Endothelial cell of umbilical vein (primary cell): ENCODE results near the gene CRLF3. TPM values are rescaled to one million over a fixed set of nuclear protein-coding genes. Genes with fewer than 3 reads are reported as not detected.
"Not testable (repeated sequence)": the region's sequence is repeated elsewhere in the genome, so short reads cannot be mapped to it uniquely, and the experiment has no call there.

Experiments
- BruUV-seq: library from RNA; stranded (reverse); fragments of 400-500 nt; replicated peaks from 2 replicates; lab custom pipeline; 2021; lab: Mats Ljungman, UMichigan
- CTCF ChIA-PET: fragments of 300-600, 350-600 bp; sonication (Branson Sonifier 250); formaldehyde crosslinking; loops from one replicate; lab custom pipeline; 2021; ENCODE audit warnings: antibody characterized with exemption, inconsistent platforms; lab: Charles Lee
- POLR2A ChIA-PET: fragments of 300-600, 350-600 bp; sonication (Branson Sonifier 250); formaldehyde crosslinking; loops from one replicate; lab custom pipeline; 2021; ENCODE audit warnings: antibody characterized with exemption, inconsistent platforms; lab: Charles Lee
- DNase-seq: peaks from one replicate; pipeline ENCODE4 v3.0.0-alpha.2; 2011; ENCODE audit warnings: low read depth, low spot score
- FAIRE-seq: peaks from 2 replicates; lab custom pipeline; 2011; peaks lifted over from hg19 to GRCh38; lab: Jason Lieb, UNC
- H2AFZ ChIP-seq: 2 replicates; pipeline ENCODE4 v1.6.0; 2012; ENCODE audit warnings: low read depth, low read length, control low read depth, inconsistent platforms
- H3K27ac ChIP-seq: 2 replicates; pipeline ENCODE4 v1.5.1; 2011; ENCODE audit warnings: low read depth, mild to moderate bottlenecking, control low read depth, low read length, moderate library complexity; ENCODE audit not compliant: insufficient read depth
- H3K27me3 ChIP-seq, 2 experiments: 2 replicates each; pipeline versions ENCODE4 v1.6.0 to v1.6.1; 2011; ENCODE audit warnings: low read length in 2 of 2, mixed read lengths in 1 of 2; ENCODE audit not compliant: control insufficient read depth in 2 of 2, insufficient read depth in 2 of 2
- H3K36me3 ChIP-seq, 2 experiments: 2 replicates in 1 of 2; 3 replicates in 1 of 2; pipeline ENCODE4 v1.5.1; 2011; ENCODE audit warnings: low read length in 2 of 2, mild to moderate bottlenecking in 1 of 2, moderate library complexity in 1 of 2; ENCODE audit not compliant: control insufficient read depth in 2 of 2, insufficient read depth in 2 of 2; ENCODE audit errors: extremely low read depth in 1 of 2
- H3K4me1 ChIP-seq: 3 replicates; pipeline ENCODE4 v1.5.1; 2011; ENCODE audit warnings: mild to moderate bottlenecking, low read length; ENCODE audit not compliant: control insufficient read depth, insufficient read depth; ENCODE audit errors: extremely low read depth
- H3K4me2 ChIP-seq: 2 replicates; pipeline ENCODE4 v1.6.1; 2011; ENCODE audit warnings: low read length, control low read depth, mixed read lengths; ENCODE audit not compliant: insufficient read depth
- H3K4me3 ChIP-seq, 3 experiments: fragments of 200-600 bp in 1 of 3; sonication (generic), shearing (Covaris generic) in 1 of 3; replicated peaks in 1 of 3; 2 replicates each; pipeline ENCODE4 v1.5.1; 2011 to 2016; ENCODE audit warnings: control low read depth in 3 of 3, low read length in 3 of 3, mild to moderate bottlenecking in 2 of 3, inconsistent platforms in 1 of 3, low read depth in 1 of 3, moderate library complexity in 1 of 3; ENCODE audit not compliant: insufficient read depth in 1 of 3
- H3K79me2 ChIP-seq: 2 replicates; pipeline ENCODE4 v1.6.0; 2012; ENCODE audit warnings: low read length, inconsistent platforms; ENCODE audit not compliant: control insufficient read depth, insufficient read depth
- H3K9ac ChIP-seq: replicated peaks from 2 replicates; pipeline ENCODE3; 2011; ENCODE audit warnings: low read length, control low read depth; ENCODE audit not compliant: insufficient read depth; ENCODE audit errors: extremely low read depth
- H3K9me1 ChIP-seq: replicated peaks from 3 replicates; pipeline ENCODE4 v1.6.0; 2011; ENCODE audit warnings: mild to moderate bottlenecking, low read length; ENCODE audit not compliant: control insufficient read depth, insufficient read depth; ENCODE audit errors: extremely low read depth
- H3K9me3 ChIP-seq: replicated peaks from 2 replicates; pipeline ENCODE4 v1.5.1; 2012; ENCODE audit warnings: low read length, inconsistent platforms; ENCODE audit not compliant: control insufficient read depth, insufficient read depth
- H4K20me1 ChIP-seq: replicated peaks from 2 replicates; pipeline ENCODE3; 2011; ENCODE audit warnings: mild to moderate bottlenecking, low read length; ENCODE audit not compliant: control insufficient read depth, insufficient read depth; ENCODE audit errors: extremely low read depth
- EZH2 ChIP-seq: IDR thresholded peaks from 2 replicates; pipeline ENCODE4 v1.6.1; 2012; ENCODE audit warnings: borderline replicate concordance, low read depth, mild to moderate bottlenecking, moderate library complexity, low read length, inconsistent platforms; ENCODE audit not compliant: severe bottlenecking
- dilution Hi-C: fragments of 300-500 bp; cut with MboI; formaldehyde crosslinking; loops from one replicate; pipeline ENCODE4 v1.15.0; 2019; ENCODE audit warnings: low sequenced_read_pairs; ENCODE audit not compliant: extremely low pct_ligation_motif_present
- intact Hi-C: fragments of 100-400 bp; cut with micrococcal nuclease; formaldehyde crosslinking; loops from one replicate; pipeline ENCODE4 v1.10.0; 2022
- polyA plus RNA-seq, 4 experiments: library from polyadenylated mRNA; depleted of rRNA in 3 of 4; stranded (reverse) in 3 of 4; unstranded in 1 of 4; fragments of >200 nt; gene quantifications; 2 replicates each; pipeline versions ENCODE4 v1.2.1 to v1.2.3, GENCODE V29; 2011 to 2012; ENCODE audit warnings: missing spikeins in 1 of 4
- total RNA-seq: library from RNA; stranded (reverse); gene quantifications from 2 replicates; pipeline ENCODE4 v1.2.3, GENCODE V29; 2021

Gene CRLF3
- total and polyA plus RNA-seq, 2 donors (not counting 3 experiments of a cell fraction or from before 2014, with no cell fraction given), result 10.1 to 15.4 TPM

DNA sequence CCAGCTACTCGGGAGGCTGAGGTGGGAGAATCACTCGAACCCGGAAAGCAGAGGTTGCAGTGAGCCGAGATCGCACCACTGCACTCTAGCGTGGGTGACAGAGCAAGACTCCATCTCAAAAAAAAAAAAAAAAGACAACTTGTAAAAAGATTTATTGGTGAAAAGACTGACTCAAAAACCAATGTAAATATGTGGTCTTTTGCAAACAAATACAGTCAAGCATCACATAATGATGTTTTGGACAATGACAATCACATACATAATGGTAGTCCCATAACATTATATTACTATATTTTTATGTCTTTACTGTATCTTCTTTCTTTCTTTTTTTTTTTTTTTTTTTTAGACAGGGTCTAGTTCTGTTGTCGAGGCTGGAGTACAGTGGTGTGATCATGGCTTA, 8.3 kb downstream of the CRLF3 start:
- intact Hi-C loops, result no loop called here
- Histone ChIP-seq H3K27me3 (no peaks in the 10 kb centered on the region), H3K4me1 (peaks cover 5% of the 10 kb centered on the region), H3K9me3 (no peaks in the 10 kb centered on the region), H3K4me2 (no peak overlapping the region), H3K9me1 (no peaks in the 10 kb centered on the region), H4K20me1 (no peaks in the 10 kb centered on the region), H3K9ac (no peak overlapping the region), H3K79me2 (peaks cover 45% of the 10 kb centered on the region), H3K4me3 (no peak overlapping the region), H2AFZ (no peak overlapping the region), H3K36me3 (no peaks in the 10 kb centered on the region), H3K27ac (no peak overlapping the region)
- BruUV-seq, result no TSS peak
- ChIA-PET CTCF (interaction anchor here (0.7 kb wide), 1 partner anchor 216 kb away, joined by 4 read pairs; no protein-coding TSS in a partner anchor), POLR2A (no interaction called here)
- dilution Hi-C loops, result no loop called here
- no peak for TF ChIP-seq EZH2
- FAIRE-seq, result no peak
- no peak for DNase-seq

DNA sequence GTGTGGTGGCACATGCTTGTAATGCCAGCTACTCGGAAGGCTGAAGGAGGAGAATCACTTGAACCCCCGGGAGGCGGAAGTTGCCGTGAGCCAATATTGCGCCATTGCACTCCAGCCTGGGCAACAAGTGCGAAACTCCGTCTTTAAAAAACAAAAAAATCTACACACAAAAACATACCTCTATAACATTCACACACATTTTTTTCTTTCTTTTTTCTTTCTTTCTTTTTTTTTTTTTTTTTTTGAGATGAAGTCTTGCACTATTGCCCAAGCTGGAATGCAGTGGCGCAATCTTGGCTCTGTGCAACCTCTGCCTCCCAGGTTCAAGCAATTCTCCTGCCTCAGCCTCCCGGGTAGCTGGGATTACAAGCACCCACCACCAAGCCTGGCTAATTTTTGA, 9.6 kb downstream of the CRLF3 start:
- DNase-seq, H3K27me3 ChIP-seq, H3K9ac ChIP-seq, H3K9me1 ChIP-seq, H2AFZ ChIP-seq, H3K4me2 ChIP-seq, H3K4me3 ChIP-seq, H3K4me1 ChIP-seq, H3K36me3 ChIP-seq, intact Hi-C loops, dilution Hi-C loops, FAIRE-seq, BruUV-seq, H3K27ac ChIP-seq, POLR2A ChIA-PET, H3K9me3 ChIP-seq, H4K20me1 ChIP-seq: not testable (repeated sequence)
- CTCF ChIA-PET, result interaction anchor here (1.1 kb wide), 1 partner anchor 9 kb away, joined by 3 read pairs; the partner anchor contains the start of gene CRLF3
- peaks cover 39% of the 10 kb centered on the region for H3K79me2 ChIP-seq

DNA sequence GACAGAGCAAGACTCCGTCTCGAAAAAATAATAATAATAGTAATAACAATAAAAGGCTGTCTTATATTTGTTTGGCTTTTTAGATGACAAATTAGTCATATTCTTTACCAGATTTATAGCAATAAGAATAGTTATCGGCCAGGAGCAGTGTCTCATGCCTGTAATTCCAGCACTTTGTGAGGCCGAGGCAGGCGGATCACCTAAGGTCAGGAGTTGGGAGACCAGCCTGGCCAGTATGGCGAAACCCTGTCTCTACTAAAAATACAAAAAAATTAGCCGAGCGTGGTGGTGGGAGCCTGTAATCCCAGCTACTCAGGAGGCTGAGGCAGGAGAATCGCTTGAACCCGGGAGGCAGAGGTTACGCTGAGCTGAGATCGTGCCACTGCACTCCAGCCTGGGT, 10.3 kb downstream of the CRLF3 start:
- H3K9me3 ChIP-seq, DNase-seq, H3K9ac ChIP-seq, FAIRE-seq, H2AFZ ChIP-seq, H3K27me3 ChIP-seq, H3K4me2 ChIP-seq, H3K4me3 ChIP-seq, H4K20me1 ChIP-seq, BruUV-seq, H3K36me3 ChIP-seq, H3K4me1 ChIP-seq, H3K27ac ChIP-seq, H3K9me1 ChIP-seq, intact Hi-C loops, dilution Hi-C loops, POLR2A ChIA-PET: not testable (repeated sequence)
- CTCF ChIA-PET, result interaction anchor here (1.1 kb wide), 1 partner anchor 10 kb away, joined by 3 read pairs; the partner anchor contains the start of gene CRLF3
- H3K79me2 ChIP-seq, result peaks cover 34% of the 10 kb centered on the region
